Transverse colon (tissue), 4 donors: Measurements from ENCODE around the gene E2F4.

Experiments used
- CTCF ChIP-seq, 5 experiments: fragments of 200-600 bp in 3 of 5; fragments of 450-650 bp in 2 of 5; sonication (generic) in 3 of 5; IDR thresholded peaks; 1 replicate in 2 of 5; 2 replicates in 3 of 5; pipeline ENCODE4 v1.5.1; 2016 to 2017; ENCODE audit warnings: antibody characterized with exemption in 5 of 5, inconsistent platforms in 3 of 5, mild to moderate bottlenecking in 2 of 5, moderate library complexity in 1 of 5
- EP300 ChIP-seq: sonication (generic); formaldehyde crosslinking; IDR thresholded peaks from one replicate; pipeline ENCODE4 v1.6.1; 2017; ENCODE audit warnings: antibody characterized with exemption, low read depth
- POLR2A ChIP-seq: fragments of 450-650 bp; IDR thresholded peaks from one replicate; pipeline ENCODE4 v1.6.1; 2016; ENCODE audit warnings: antibody characterized with exemption, mild to moderate bottlenecking, moderate library complexity
- POLR2AphosphoS5 ChIP-seq, 3 donors: sonication (generic); formaldehyde crosslinking; IDR thresholded peaks; one replicate each; pipeline ENCODE4 v1.6.1; 2016; ENCODE audit warnings: antibody characterized with exemption in 3 of 3

GRCh38 chr16:67195676-67196075 lies 3.7 kb downstream of the E2F4 start:
- TF ChIP-seq POLR2AphosphoS5 (IDR thresholded peaks at IDR 0.05) (no peak), CTCF (IDR thresholded peaks at IDR 0.05) (no peak), POLR2A (no peak), EP300 (no peak)
